HepG2 (cell line): ENCODE measurements around the gene GBP1. TPM values are rescaled to one million over a fixed set of nuclear protein-coding genes. Genes with fewer than 3 reads are reported as not detected.

Source experiments
- ASH2L ChIP-seq: fragments of 300-600, 200-600 bp; sonication (generic); IDR thresholded peaks from 2 replicates; pipeline ENCODE4 v1.7.0; 2017; ENCODE audit warnings: low read depth, mild to moderate bottlenecking, moderate library complexity, mixed read lengths, low read length; ENCODE audit not compliant: insufficient read length
- ATF5 ChIP-seq: sonication (generic); formaldehyde crosslinking; IDR thresholded peaks from 2 replicates; pipeline ENCODE4 v1.4.0; 2020; ENCODE audit warnings: mild to moderate bottlenecking, low read depth, missing genetic modification reagents
- CCAR2 ChIP-seq: fragments of 200-400 bp; formaldehyde crosslinking; optimal IDR thresholded peaks from 2 replicates; pipeline ENCODE3; 2018; ENCODE audit warnings: low read depth, mild to moderate bottlenecking, low read length, moderate library complexity
- CREB3 ChIP-seq: sonication (generic); formaldehyde crosslinking; IDR thresholded peaks from 2 replicates; pipeline ENCODE4 v1.5.0; 2020; ENCODE audit warnings: missing genetic modification reagents
- CSRNP1 ChIP-seq: sonication (generic); formaldehyde crosslinking; IDR thresholded peaks from 2 replicates; pipeline ENCODE4 v1.8.1; 2023; ENCODE audit warnings: mild to moderate bottlenecking, missing genetic modification reagents
- IRX3 ChIP-seq: sonication (generic); formaldehyde crosslinking; IDR thresholded peaks from 2 replicates; pipeline ENCODE4 v1.8.1; 2023; ENCODE audit warnings: mild to moderate bottlenecking, low read depth, missing genetic modification reagents, borderline replicate concordance
- RBAK ChIP-seq: sonication (generic); formaldehyde crosslinking; IDR thresholded peaks from 2 replicates; pipeline ENCODE4 v1.5.1; 2020; ENCODE audit warnings: mild to moderate bottlenecking, missing genetic modification reagents
- RERE ChIP-seq: IDR thresholded peaks from 2 replicates; pipeline ENCODE4 v1.6.1; 2016; ENCODE audit warnings: low read depth, missing genetic modification reagents, missing compliant biosample characterization
- SATB2 ChIP-seq: sonication (generic); formaldehyde crosslinking; IDR thresholded peaks from 2 replicates; pipeline ENCODE4 v1.5.0; 2020; ENCODE audit warnings: missing genetic modification reagents
- ZNF225 ChIP-seq: sonication (generic); formaldehyde crosslinking; IDR thresholded peaks from 2 replicates; pipeline ENCODE4 v1.4.0; 2020; ENCODE audit warnings: mild to moderate bottlenecking, missing genetic modification reagents
- ZNF251 ChIP-seq: sonication (generic); formaldehyde crosslinking; IDR thresholded peaks from 2 replicates; pipeline ENCODE4 v1.9.0; 2021; ENCODE audit warnings: mild to moderate bottlenecking, missing genetic modification reagents
- ZNF264 ChIP-seq: sonication (generic); formaldehyde crosslinking; IDR thresholded peaks from 2 replicates; pipeline ENCODE4 v1.4.0; 2020; ENCODE audit warnings: missing genetic modification reagents
- ZNF292 ChIP-seq: sonication (generic); formaldehyde crosslinking; IDR thresholded peaks from 2 replicates; pipeline ENCODE4 v1.8.1; 2022; ENCODE audit warnings: mild to moderate bottlenecking, low read depth, missing genetic modification reagents, borderline replicate concordance
- ZNF317 ChIP-seq: sonication (generic); formaldehyde crosslinking; IDR thresholded peaks from 2 replicates; pipeline ENCODE4 v1.5.0; 2020; ENCODE audit warnings: mild to moderate bottlenecking, missing genetic modification reagents
- ZNF574 ChIP-seq: sonication (generic); formaldehyde crosslinking; IDR thresholded peaks from 2 replicates; pipeline ENCODE4 v1.4.0; 2020; ENCODE audit warnings: missing genetic modification reagents
- ZNF772 ChIP-seq: sonication (generic); formaldehyde crosslinking; IDR thresholded peaks from 2 replicates; pipeline ENCODE4 v1.5.0; 2020; ENCODE audit warnings: mild to moderate bottlenecking, missing genetic modification reagents
- ZNF816 ChIP-seq: sonication (generic); formaldehyde crosslinking; IDR thresholded peaks from 2 replicates; pipeline ENCODE4 v1.8.0; 2022; ENCODE audit warnings: missing genetic modification reagents, mild to moderate bottlenecking, borderline replicate concordance
- polyA plus RNA-seq, 8 experiments: library from polyadenylated mRNA; depleted of rRNA in 3 of 8; stranded (reverse) in 7 of 8; unstranded in 1 of 8; fragments of >200 nt; fragmentation: Illumina TruSeq in 4 of 8; extraction: Trizol in 4 of 8; gene quantifications; 2 replicates each; pipeline versions ENCODE4 v1.2.1 to v1.2.3, GENCODE V29; 2011 to 2016; ENCODE audit warnings: low read depth in 4 of 8, missing spikeins in 1 of 8, mixed read lengths in 1 of 8; ENCODE audit not compliant: insufficient read depth in 1 of 8
- total RNA-seq, 5 experiments: library from RNA; depleted of rRNA; stranded (reverse); fragments of >200 nt; fragmentation: Illumina TruSeq; extraction: Trizol; gene quantifications; 2 replicates each; pipeline ENCODE4 v1.2.3, GENCODE V29; 2016; ENCODE audit warnings: low read depth in 1 of 5

Gene GBP1
- total and polyA plus RNA-seq, 2 of the 13 experiments (the other 11 are each of a cell fraction or from before 2014, with no cell fraction given), result 0.62 to 2.3 TPM

GRCh38 chr1:89044970-89045721, 19.9 kb downstream of the GBP1 start (continued):
- 0 out of 2 replicates have a peak, but pooled peaks have one; percentile 31 for TF ChIP-seq RERE (CRISPR knock-in tag)
- peak; percentile 41; the same call in 1 of the 2 replicates for TF ChIP-seq ZNF772 (CRISPR knock-in tag)
- TF ChIP-seq IRX3 (CRISPR knock-in tag), result no peak
- TF ChIP-seq ASH2L, result peak; percentile 69
- TF ChIP-seq ZNF251 (CRISPR knock-in tag), result no peak
- 0 out of 2 replicates have a peak, but pooled peaks have one; percentile 36 for TF ChIP-seq ZNF317 (CRISPR knock-in tag)
- TF ChIP-seq SATB2 (CRISPR knock-in tag), result 0 out of 2 replicates have a peak, but pooled peaks have one; percentile 66
- TF ChIP-seq ZNF264 (CRISPR knock-in tag), result peak; percentile 88; the same call in 1 of the 2 replicates
- TF ChIP-seq CREB3, result no peak
- TF ChIP-seq CSRNP1 (CRISPR knock-in tag), result no peak
- no peak for TF ChIP-seq CCAR2
- no peak for TF ChIP-seq ZNF816 (CRISPR knock-in tag)
- TF ChIP-seq ZNF574, result no peak
- no peak for TF ChIP-seq ZNF225 (CRISPR knock-in tag)
- 0 out of 2 replicates have a peak, but pooled peaks have one; percentile 59 for TF ChIP-seq ZNF292 (CRISPR knock-in tag)
- TF ChIP-seq RBAK (CRISPR knock-in tag), result no peak
- no peak for TF ChIP-seq ATF5 (CRISPR knock-in tag)
